HL-60 (cell line): ENCODE results near the gene GTSE1.

Source experiments
- DNase-seq, 2 experiments: peaks; one replicate each; pipeline ENCODE4 v3.0.0-alpha.2; 2010 to 2020; ENCODE audit warnings: low read depth in 1 of 2, low spot score in 1 of 2
- H3K27ac ChIP-seq: fragments of 250-450 bp; sonication (Bioruptor Pico); replicated peaks from 2 replicates; pipeline ENCODE4 v1.5.1; 2020; ENCODE audit warnings: mild to moderate bottlenecking, moderate library complexity
- H3K27me3 ChIP-seq: fragments of 250-450 bp; sonication (Bioruptor Pico); 2 replicates; pipeline ENCODE4 v1.5.1; 2021; ENCODE audit warnings: mild to moderate bottlenecking, moderate library complexity; ENCODE audit not compliant: insufficient read depth, poor library complexity, severe bottlenecking
- H3K4me3 ChIP-seq: replicated peaks from 2 replicates; pipeline ENCODE4 v1.5.1; 2011; ENCODE audit warnings: mild to moderate bottlenecking, control low read depth, low read length; ENCODE audit not compliant: insufficient read depth
- GABPA ChIP-seq: IDR thresholded peaks from 2 replicates; pipeline ENCODE4 v1.6.1; 2012; ENCODE audit warnings: low read depth
- POLR2AphosphoS5 ChIP-seq: IDR thresholded peaks from 2 replicates; pipeline ENCODE4 v1.6.1; 2012; ENCODE audit warnings: low read depth
- SPI1 ChIP-seq: IDR thresholded peaks from 2 replicates; pipeline ENCODE4 v1.6.1; 2012; ENCODE audit warnings: low read depth, mild to moderate bottlenecking, borderline replicate concordance
- TF ChIP-seq, protein P1 (sequence below): IDR thresholded peaks from 2 replicates; pipeline ENCODE4 v1.6.1; 2012; ENCODE audit warnings: low read depth; ENCODE audit not compliant: insufficient replicate concordance
- TF ChIP-seq, protein P2 (sequence below): IDR thresholded peaks from one replicate; pipeline ENCODE4 v1.5.1; 2011; ENCODE audit warnings: low read length, control low read depth, inconsistent platforms; ENCODE audit not compliant: insufficient read depth

GTSE1 gene

GRCh38 chr22:46323162-46323561 lies 26.5 kb downstream of the GTSE1 start:
- Histone ChIP-seq H3K4me3 (no peak overlapping the region), H3K27ac (no peak overlapping the region), H3K27me3 (no peaks in the 10 kb centered on the region)
- TF ChIP-seq POLR2AphosphoS5 (no peak), SPI1 (no peak)
- TF ChIP-seq, protein P1, sequence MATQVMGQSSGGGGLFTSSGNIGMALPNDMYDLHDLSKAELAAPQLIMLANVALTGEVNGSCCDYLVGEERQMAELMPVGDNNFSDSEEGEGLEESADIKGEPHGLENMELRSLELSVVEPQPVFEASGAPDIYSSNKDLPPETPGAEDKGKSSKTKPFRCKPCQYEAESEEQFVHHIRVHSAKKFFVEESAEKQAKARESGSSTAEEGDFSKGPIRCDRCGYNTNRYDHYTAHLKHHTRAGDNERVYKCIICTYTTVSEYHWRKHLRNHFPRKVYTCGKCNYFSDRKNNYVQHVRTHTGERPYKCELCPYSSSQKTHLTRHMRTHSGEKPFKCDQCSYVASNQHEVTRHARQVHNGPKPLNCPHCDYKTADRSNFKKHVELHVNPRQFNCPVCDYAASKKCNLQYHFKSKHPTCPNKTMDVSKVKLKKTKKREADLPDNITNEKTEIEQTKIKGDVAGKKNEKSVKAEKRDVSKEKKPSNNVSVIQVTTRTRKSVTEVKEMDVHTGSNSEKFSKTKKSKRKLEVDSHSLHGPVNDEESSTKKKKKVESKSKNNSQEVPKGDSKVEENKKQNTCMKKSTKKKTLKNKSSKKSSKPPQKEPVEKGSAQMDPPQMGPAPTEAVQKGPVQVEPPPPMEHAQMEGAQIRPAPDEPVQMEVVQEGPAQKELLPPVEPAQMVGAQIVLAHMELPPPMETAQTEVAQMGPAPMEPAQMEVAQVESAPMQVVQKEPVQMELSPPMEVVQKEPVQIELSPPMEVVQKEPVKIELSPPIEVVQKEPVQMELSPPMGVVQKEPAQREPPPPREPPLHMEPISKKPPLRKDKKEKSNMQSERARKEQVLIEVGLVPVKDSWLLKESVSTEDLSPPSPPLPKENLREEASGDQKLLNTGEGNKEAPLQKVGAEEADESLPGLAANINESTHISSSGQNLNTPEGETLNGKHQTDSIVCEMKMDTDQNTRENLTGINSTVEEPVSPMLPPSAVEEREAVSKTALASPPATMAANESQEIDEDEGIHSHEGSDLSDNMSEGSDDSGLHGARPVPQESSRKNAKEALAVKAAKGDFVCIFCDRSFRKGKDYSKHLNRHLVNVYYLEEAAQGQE, result no peak
- DNase-seq, result no peak

GRCh38 chr22:46326066-46326680 lies 29.5 kb downstream of the GTSE1 start:
- H3K4me3 ChIP-seq, result no peak overlapping the region
- H3K27me3 ChIP-seq, result no peaks in the 10 kb centered on the region
- no peak for DNase-seq
- TF ChIP-seq, protein P2, sequence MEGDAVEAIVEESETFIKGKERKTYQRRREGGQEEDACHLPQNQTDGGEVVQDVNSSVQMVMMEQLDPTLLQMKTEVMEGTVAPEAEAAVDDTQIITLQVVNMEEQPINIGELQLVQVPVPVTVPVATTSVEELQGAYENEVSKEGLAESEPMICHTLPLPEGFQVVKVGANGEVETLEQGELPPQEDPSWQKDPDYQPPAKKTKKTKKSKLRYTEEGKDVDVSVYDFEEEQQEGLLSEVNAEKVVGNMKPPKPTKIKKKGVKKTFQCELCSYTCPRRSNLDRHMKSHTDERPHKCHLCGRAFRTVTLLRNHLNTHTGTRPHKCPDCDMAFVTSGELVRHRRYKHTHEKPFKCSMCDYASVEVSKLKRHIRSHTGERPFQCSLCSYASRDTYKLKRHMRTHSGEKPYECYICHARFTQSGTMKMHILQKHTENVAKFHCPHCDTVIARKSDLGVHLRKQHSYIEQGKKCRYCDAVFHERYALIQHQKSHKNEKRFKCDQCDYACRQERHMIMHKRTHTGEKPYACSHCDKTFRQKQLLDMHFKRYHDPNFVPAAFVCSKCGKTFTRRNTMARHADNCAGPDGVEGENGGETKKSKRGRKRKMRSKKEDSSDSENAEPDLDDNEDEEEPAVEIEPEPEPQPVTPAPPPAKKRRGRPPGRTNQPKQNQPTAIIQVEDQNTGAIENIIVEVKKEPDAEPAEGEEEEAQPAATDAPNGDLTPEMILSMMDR, result no peak
- TF ChIP-seq SPI1, result no peak
- TF ChIP-seq GABPA, result no peak
- no peak for TF ChIP-seq POLR2AphosphoS5
- TF ChIP-seq, protein P1, result no peak
- no peak overlapping the region for H3K27ac ChIP-seq

DNA sequence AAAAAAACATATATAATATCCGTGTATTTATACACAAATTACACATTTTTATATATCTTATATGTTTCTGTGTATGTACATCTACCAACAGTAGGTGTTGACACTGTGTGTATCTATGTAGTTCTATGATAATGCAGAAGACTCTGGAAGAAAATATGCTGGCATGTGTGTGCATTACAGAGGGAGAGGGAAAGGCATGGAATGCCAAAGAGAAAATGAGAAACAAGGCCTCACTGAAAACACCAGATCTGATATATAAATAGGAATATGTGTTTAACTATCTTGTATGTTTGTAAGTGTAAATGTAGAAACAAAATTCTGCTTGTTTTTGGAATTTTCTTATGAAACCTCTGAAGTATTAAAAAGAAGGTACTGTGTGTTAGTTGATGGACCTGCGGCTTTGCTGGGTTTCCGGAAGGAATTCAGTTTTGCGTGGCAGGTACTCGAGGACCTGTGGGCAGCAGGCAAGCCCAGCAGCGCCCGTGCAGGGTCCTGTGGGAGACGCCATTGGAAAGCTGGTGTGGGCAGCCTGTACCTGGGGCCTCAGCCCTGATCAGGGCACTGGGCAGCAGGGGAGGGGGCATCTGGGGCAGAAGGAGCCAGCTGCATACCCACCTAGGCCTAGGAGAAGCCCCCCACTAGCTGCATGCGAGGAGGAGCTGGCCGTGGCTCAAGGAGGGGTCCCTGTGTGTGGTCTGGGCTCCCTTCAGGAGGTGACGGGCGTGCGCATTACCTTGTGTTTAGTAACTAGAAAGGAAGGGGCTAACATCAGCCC lies 31.2 kb downstream of the GTSE1 start:
- TF ChIP-seq SPI1, result no peak
- TF ChIP-seq, protein P2, result no peak
- TF ChIP-seq, protein P1, result no peak
- no peak for TF ChIP-seq GABPA
- TF ChIP-seq POLR2AphosphoS5, result no peak
- no peaks in the 10 kb centered on the region for H3K27me3 ChIP-seq
- no peak overlapping the region for H3K27ac ChIP-seq
- no peak overlapping the region for H3K4me3 ChIP-seq
- no peak for DNase-seq
